ENCODE data around the gene TNXB. TPM values are rescaled to one million over a fixed set of nuclear protein-coding genes. Genes with fewer than 3 reads are reported as not detected.
A peak's percentile ranks its signal among the peaks of the same experiment; 100 is the strongest.
"Not testable (repeated sequence)": the region's sequence is repeated elsewhere in the genome, so short reads cannot be mapped to it uniquely, and the experiment has no call there.

Gene TNXB
- total RNA-seq, 4 donors from 2014 or later, result 10.5 to 102 (median 31.0) TPM

GRCh38 chr6:32058511-32058963 lies 50.6 kb downstream of the TNXB start:
- Histone ChIP-seq H3K4me1 (peaks cover 0 to 12% (median 0%) of the 10 kb centered on the region in 3 donors), H3K27me3 (no peaks in the 10 kb centered on the region), H3K9me3 (no peaks in the 10 kb centered on the region), H3K27ac (peak overlapping the region in 2 of 4 donors; percentile 16 to 42), H3K4me3 (no peak overlapping the region), H3K36me3 (peaks cover 0 to 27% (median 0%) of the 10 kb centered on the region in 3 donors)
- intact Hi-C loops (cut with DNase I), result no loop called here
- TF ChIP-seq CTCF (IDR thresholded peaks at IDR 0.05) (no peak), POLR2A (IDR thresholded peaks at IDR 0.05) (no peak)
- no peak for DNase-seq
- WGBS, 2 donors, result 38 to 58% methylated on average over 8 to 11 of the region's 11 CpGs

GRCh38 chr6:32057966-32058365 lies 51.2 kb downstream of the TNXB start:
- peak overlapping the region in 2 of 4 donors; percentile 6 to 42 for H3K27ac ChIP-seq
- H3K9me3 ChIP-seq, result no peaks in the 10 kb centered on the region
- intact Hi-C loops (cut with DNase I), result no loop called here
- no peak for DNase-seq
- peaks cover 0 to 12% (median 0%) of the 10 kb centered on the region in 3 donors for H3K4me1 ChIP-seq
- no CpG with 5 or more reads among the region's 17 CpGs for WGBS, 2 donors
- peaks cover 0 to 27% (median 0%) of the 10 kb centered on the region in 3 donors for H3K36me3 ChIP-seq
- no peak overlapping the region for H3K4me3 ChIP-seq
- H3K27me3 ChIP-seq, result no peaks in the 10 kb centered on the region
- TF ChIP-seq POLR2A (IDR thresholded peaks at IDR 0.05) (no peak), CTCF (IDR thresholded peaks at IDR 0.05) (no peak)

GRCh38 chr6:32056254-32056653 lies 52.9 kb downstream of the TNXB start:
- Histone ChIP-seq H3K27me3 (no peaks in the 10 kb centered on the region), H3K9me3 (no peaks in the 10 kb centered on the region), H3K4me3 (no peak overlapping the region), H3K27ac (no peak overlapping the region), H3K36me3 (peaks cover 0 to 22% (median 0%) of the 10 kb centered on the region in 3 donors), H3K4me1 (peaks cover 0 to 12% (median 0%) of the 10 kb centered on the region in 3 donors)
- no peak for DNase-seq
- intact Hi-C loops (cut with DNase I), result no loop called here
- WGBS, 2 donors, result 75% methylated on average over 4 of the region's 7 CpGs; no CpG with 5 or more reads in 1 of the 2 donors
- TF ChIP-seq CTCF (IDR thresholded peaks at IDR 0.05) (no peak), POLR2A (IDR thresholded peaks at IDR 0.05) (no peak)

- H3K27me3 ChIP-seq; DNase-seq; H3K9me3 ChIP-seq; intact Hi-C loops (cut with DNase I); H3K4me3 ChIP-seq; H3K27ac ChIP-seq: not testable (repeated sequence)
- Histone ChIP-seq H3K4me1 (peaks cover 0 to 12% (median 0%) of the 10 kb centered on the region in 3 donors), H3K36me3 (peaks cover 0 to 22% (median 0%) of the 10 kb centered on the region in 3 donors)
- WGBS, 2 donors, result 91 to 100% methylated on average over 1 to 2 of the region's 21 CpGs
Measured at GRCh38 chr6:32055756-32056155, 53.4 kb downstream of the TNXB start.

- H3K27ac ChIP-seq; H3K27me3 ChIP-seq; H3K9me3 ChIP-seq; intact Hi-C loops (cut with DNase I); H3K4me3 ChIP-seq; DNase-seq: not testable (repeated sequence)
- H3K36me3 ChIP-seq, result peaks cover 0 to 15% (median 0%) of the 10 kb centered on the region in 3 donors
- H3K4me1 ChIP-seq, result peaks cover 0 to 11% (median 5%) of the 10 kb centered on the region in 3 donors
- WGBS, 2 donors, result 60% methylated on average over 1 of the region's 13 CpGs; no CpG with 5 or more reads in 1 of the 2 donors
Measured at GRCh38 chr6:32053314-32053713, 55.8 kb downstream of the TNXB start.

- intact Hi-C loops (cut with DNase I); H3K9me3 ChIP-seq; H3K27me3 ChIP-seq; H3K27ac ChIP-seq; H3K4me3 ChIP-seq; DNase-seq: not testable (repeated sequence)
- 100% methylated on average over 1 of the region's 20 CpGs; no CpG with 5 or more reads in 1 of the 2 donors for WGBS, 2 donors
- Histone ChIP-seq H3K4me1 (peaks cover 0 to 14% (median 11%) of the 10 kb centered on the region in 3 donors), H3K36me3 (peaks cover 0 to 12% (median 0%) of the 10 kb centered on the region in 3 donors)
Measured at GRCh38 chr6:32052626-32053025, 56.5 kb downstream of the TNXB start.

GRCh38 chr6:32050562-32050961 lies 58.6 kb downstream of the TNXB start:
- Histone ChIP-seq H3K4me1 (peaks cover 5 to 33% (median 29%) of the 10 kb centered on the region in 3 donors), H3K27me3 (no peaks in the 10 kb centered on the region), H3K36me3 (peaks cover 0 to 10% (median 0%) of the 10 kb centered on the region in 3 donors), H3K27ac (peak overlapping the region in 1 of 4 donors; percentile 52), H3K9me3 (no peaks in the 10 kb centered on the region), H3K4me3 (no peak overlapping the region)
- no peak for DNase-seq
- intact Hi-C loops (cut with DNase I), result no loop called here
- TF ChIP-seq CTCF (IDR thresholded peaks at IDR 0.05) (no peak), POLR2A (IDR thresholded peaks at IDR 0.05) (no peak)
- WGBS, 2 donors, result 57 to 70% methylated on average over 4 to 5 of the region's 5 CpGs

GRCh38 chr6:32049736-32050135 lies 59.4 kb downstream of the TNXB start:
- H3K36me3 ChIP-seq; H3K9me3 ChIP-seq; DNase-seq; H3K4me3 ChIP-seq; intact Hi-C loops (cut with DNase I); H3K27me3 ChIP-seq: not testable (repeated sequence)
- peak overlapping the region in 2 of 4 donors; percentile 1 to 52 for H3K27ac ChIP-seq
- peaks cover 5 to 33% (median 29%) of the 10 kb centered on the region in 3 donors for H3K4me1 ChIP-seq
- 91 to 100% methylated on average over 1 to 5 of the region's 11 CpGs for WGBS, 2 donors

GRCh38 chr6:32049149-32049548 lies 60.0 kb downstream of the TNXB start:
- DNase-seq; intact Hi-C loops (cut with DNase I); H3K4me3 ChIP-seq; H3K9me3 ChIP-seq; H3K36me3 ChIP-seq; H3K27me3 ChIP-seq: not testable (repeated sequence)
- H3K27ac ChIP-seq, result peak overlapping the region in 2 of 4 donors; percentile 1 to 52
- peaks cover 5 to 33% (median 29%) of the 10 kb centered on the region in 3 donors for H3K4me1 ChIP-seq
- WGBS, 2 donors, result 80 to 93% methylated on average over 1 to 7 of the region's 21 CpGs
